Stimulated activated CD4-positive, alpha-beta T cell treated with anti-CD3 and anti-CD28 coated beads, Interleukin-12 subunit alpha, Interleukin-12 subunit beta, amount 100 ng/mL, for 4 hours (primary cell): ENCODE results near the gene ADGRA1.
"Not testable (repeated sequence)": the region's sequence is repeated elsewhere in the genome, so short reads cannot be mapped to it uniquely, and the experiment has no call there.

Experiments
- DNase-seq: peaks from one replicate; pipeline ENCODE4 v3.0.0-alpha.2; 2020

ADGRA1 gene, protein sequence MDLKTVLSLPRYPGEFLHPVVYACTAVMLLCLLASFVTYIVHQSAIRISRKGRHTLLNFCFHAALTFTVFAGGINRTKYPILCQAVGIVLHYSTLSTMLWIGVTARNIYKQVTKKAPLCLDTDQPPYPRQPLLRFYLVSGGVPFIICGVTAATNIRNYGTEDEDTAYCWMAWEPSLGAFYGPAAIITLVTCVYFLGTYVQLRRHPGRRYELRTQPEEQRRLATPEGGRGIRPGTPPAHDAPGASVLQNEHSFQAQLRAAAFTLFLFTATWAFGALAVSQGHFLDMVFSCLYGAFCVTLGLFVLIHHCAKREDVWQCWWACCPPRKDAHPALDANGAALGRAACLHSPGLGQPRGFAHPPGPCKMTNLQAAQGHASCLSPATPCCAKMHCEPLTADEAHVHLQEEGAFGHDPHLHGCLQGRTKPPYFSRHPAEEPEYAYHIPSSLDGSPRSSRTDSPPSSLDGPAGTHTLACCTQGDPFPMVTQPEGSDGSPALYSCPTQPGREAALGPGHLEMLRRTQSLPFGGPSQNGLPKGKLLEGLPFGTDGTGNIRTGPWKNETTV

DNA sequence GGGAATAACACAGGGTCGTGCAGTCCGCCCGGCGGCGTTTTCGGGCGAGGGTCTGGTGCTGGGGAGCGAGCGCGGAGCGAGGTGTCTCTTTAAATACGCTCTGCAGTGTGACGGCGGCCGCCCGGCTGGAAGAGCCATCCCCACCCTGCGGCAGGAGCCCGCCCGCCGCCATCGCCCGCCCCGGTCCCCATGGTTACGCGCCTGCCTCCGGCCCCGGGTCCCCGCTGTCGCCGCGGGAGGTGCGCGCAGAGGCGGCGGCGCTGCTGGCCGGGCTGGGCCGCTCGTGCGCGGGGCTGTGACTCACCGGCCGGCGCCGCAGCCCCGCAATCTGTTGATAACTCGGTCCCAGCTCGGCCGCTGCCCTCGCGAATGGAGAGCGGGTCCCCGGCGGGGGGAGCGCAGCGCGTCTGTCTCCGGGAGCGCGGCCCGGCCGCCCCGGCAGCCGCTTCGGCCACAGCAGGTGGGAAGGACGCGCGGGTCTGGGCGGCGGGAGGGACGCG is at the start of gene ADGRA1:
ADGRA1 (plus strand) TSS at position 246 of the 500 bp plus-strand sequence. CDS start 986 bp downstream, outside the sequence.
- DNase-seq: no peak

DNA sequence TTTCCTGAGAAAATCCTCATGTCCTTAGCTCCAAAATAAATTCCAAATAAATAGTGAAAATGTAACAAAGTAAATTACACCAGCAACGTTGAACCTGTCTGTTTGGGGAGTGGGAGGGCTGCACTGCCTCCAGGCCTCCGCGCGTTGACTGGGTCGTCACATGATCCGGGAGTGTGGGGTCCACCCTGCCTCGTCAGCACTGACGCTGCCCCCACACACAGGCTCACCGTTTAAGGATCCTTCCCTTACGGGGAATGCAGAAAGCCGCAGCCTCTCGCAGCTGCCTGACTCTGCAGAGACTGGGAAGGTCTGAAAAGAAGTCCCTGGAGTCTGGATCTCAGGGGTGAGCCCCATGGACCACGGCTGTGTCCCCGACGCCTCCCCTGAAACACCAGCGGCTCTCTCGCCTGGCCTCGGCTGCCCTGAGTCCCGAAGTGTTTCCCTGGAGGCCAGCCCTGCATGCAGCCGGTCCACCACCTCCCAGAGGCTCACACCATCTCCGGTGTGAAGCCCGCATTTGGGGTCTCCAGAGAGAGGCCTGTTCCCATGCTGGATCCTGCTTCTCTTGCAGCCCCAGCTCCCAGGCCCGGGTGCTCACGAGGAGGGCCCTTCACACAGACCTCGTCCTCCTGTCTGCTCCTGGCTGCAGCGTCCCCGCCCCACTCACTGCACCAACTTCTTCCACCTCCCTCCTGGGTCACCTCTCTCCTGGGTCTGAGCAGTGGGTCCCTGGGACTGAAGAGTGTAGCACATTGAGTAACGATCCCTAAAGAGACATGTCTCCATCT is 49.5 kb upstream of the ADGRA1 start:
- DNase-seq: no peak

DNA sequence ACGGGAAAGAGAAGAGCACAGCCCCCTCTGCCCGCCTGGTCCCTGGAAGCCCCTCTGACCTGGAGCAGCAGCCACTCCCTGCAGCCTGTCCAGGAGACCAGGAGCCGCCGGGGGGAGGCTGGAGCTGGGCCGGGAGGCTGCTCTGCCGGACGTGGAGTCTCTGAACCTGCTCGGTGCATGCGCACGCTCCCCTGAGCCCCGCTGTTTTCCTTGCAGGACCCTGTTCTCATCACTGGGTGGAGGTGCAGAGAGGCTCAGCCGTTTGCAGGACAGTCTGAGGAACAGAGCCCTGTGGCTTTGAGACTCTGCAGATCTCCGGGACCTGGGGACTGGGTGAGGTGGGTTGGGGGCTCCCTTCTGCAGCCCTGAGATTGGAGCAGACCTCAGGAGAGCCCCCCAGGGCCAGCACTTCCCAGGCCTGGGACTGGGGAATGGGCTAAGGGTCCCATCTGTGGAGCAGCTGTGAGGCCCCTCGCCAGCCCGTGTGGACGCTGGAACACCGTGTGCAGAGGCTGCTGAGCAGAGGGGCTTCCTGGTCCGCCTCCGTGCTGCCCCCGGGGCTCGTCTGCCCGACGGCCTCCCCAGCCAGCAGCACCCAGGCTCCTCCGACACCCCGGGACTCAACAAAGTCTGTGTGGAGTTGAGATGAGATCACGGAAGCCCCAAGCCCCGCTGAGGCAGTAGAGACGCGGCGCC is 48.5 kb upstream of the ADGRA1 start:
- no peak for DNase-seq

DNA sequence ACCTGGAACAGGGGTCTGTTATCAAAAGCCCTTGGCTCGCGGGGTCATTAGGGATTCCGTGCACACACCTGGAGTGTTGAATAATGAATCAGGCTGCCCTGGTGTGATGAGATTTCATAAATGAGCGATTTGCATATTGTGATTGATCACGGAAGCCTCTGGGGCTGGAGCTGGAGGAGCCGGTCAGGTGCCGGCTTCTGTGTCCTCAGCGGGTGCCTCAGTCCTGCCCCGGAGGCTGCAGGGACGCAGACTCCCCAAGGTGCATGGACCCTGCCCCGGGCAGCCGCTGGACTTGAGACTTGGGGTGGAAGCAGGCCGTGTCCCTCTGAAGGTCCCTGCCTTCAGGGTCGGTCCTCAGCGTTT is 47.9 kb upstream of the ADGRA1 start:
- no peak for DNase-seq

DNA sequence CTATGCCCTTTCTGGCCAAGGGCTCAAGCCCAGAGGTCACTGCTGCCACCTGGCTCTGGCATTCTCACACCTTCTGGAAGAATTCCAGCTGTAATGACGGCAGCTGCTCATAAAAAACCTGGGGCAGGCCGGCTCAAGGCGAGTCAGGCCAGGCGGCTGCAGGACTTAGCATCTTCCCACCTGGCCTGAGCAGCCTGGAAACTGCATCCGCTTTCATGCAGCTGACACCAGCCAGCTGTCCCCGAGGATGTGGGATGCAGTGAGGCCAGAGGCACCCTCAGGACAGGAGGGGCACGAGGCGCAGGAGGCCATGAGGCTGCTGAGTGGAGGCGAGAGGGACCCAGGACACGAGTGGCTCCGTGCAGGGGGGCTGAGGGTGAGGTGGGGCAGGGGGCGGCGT is 47.5 kb upstream of the ADGRA1 start:
- DNase-seq: no peak

DNA sequence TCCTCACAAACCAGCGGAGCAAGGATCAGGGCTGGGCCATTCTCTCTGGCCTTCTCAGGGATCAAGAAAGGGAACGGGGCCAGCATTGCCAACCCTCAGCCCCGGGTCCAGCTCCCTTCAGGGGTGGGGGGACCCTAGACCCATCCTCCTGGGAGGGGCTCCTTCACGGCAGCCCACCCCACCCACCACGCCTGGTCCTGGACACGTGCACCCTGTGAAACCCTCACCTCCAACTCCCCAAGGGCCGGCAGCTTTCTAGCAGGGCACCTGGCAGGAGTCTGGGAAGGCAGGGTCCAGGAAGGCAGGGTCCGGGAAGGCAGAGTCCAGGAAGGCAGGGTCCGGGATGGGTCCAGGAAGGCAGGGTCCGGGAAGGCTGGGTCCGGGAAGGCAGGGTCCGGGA is 46.6 kb upstream of the ADGRA1 start:
- DNase-seq: no peak

DNA sequence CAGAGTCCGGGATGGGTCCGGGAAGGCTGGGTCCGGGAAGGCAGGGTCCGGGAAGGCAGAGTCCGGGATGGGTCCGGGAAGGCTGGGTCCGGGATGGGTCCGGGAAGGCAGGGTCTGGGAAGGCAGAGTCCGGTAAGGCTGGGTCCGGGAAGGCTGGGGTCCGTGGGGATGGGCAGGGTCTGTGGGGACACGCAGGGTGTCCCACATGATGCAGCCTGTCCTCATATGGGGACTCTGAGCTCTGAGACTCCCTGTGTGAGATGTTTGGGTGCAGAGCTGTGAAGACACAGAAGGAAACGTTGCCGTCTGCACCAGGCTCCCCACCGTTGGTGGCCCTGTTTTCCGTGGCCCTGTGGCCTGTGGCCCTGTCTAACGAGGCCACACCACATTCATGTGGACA is 45.7 kb upstream of the ADGRA1 start:
- DNase-seq: no peak

DNA sequence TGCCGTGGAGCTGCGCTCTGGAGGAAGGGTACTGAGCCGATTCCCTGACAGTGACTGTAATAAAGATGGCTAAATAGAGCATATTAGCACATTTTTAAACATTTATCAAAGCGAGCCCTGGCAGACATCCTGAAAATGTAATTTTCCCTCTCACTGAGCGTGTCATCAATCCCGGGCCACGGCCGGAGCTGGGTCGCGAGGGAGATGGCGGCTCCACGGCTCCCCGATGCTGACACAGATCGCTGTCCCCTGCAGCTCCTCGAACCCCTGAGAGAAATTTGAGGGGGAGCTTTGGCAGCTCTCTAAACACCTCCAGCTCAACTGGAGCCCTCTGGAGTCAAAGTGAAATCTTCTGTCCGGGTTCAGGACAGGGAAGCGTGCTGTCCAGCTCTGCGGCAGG is 44.9 kb upstream of the ADGRA1 start:
- DNase-seq: no peak

DNA sequence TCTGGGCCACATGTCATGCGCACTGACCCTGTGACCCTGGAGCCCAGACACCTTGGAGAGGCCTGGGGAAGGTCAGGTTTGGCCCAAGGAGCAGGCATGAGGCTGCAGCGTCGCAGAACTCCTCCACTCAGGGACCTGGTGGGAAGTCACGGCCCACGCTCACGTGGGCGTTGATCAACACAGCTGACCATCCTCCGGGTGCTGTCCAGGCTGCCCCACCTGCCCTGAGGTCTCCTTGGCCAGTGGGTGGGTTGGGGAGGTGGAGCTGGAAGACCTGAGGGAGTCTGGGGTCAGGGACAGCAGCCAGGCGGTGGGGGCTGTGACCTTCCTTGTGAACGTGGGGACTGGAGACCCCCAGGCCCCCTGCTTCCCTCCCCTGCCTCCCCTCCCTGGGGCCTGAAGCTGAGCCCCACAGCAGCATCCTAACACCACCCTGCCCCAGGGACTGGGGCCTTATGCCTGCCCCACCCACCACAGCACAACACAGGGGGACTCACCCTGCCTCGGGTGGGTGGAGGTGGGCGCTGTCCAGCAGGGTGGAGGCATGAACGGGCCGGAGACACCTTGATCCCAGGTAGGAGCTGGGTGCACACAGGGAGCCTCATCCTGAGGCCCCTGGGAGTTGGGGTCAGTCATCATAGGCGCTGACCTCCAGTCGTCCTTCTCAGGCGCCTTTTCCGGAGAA is 44.0 kb upstream of the ADGRA1 start:
- DNase-seq: no peak

DNA sequence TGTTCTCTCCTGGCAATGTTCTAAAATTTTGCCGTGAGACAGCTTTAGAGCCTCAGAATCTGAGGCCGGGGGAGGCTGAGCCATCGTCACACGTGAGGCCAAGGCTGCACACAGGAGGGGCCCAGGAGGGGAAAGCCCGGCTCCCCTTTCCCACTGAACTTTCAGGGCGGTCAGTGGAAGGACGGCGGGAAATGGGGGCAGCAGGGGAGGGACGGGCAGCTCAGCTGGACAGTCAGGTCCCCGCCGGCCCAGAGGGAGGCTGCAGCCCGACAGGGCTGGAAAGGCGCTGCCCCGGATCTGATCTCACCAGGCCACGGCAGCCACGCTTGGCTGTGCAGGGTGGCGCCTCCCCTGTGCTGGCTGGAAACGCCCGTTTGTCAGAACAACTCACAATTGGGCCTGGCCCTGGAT is 43.3 kb upstream of the ADGRA1 start:
- DNase-seq: no peak

DNA sequence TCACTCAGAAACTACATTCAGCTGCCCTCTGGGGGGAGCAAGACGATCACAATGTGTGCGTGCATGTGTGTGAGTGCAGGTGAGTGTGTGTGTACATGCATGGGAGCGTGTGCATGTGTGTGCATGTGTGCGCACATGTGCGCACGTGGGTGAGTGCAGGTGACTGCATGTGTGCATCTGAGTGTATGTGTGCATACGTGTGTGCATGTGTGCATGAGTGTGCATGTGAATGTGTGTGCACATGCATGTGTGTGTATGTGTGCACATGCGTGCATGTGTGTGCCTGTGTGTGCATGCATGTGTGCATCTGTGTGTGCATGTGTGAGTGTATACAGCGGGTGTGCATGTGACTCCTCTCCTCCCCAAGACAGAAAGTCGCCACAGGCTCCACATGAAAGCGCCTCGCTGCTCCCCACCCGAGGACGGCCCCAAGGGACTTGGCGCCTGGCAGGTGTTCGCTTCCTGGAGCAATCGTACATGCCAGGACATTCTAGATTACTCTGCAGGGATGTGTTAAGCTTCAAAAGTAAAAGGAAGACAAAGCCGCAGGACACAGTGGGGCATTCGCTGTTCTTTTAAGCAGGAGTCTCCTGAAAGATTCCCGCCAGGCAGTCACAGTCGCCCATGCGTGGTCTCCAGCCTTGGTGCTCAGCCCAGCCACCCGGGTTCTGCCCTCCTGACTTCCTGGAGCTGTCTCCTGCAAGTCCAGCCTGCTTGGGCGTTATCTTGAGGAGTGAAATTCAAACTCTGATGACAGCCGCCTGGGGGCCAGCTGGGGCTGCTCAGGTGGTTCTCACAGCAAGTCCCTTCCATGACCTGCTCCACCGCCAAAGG is 42.0 kb upstream of the ADGRA1 start:
- no peak for DNase-seq

DNA sequence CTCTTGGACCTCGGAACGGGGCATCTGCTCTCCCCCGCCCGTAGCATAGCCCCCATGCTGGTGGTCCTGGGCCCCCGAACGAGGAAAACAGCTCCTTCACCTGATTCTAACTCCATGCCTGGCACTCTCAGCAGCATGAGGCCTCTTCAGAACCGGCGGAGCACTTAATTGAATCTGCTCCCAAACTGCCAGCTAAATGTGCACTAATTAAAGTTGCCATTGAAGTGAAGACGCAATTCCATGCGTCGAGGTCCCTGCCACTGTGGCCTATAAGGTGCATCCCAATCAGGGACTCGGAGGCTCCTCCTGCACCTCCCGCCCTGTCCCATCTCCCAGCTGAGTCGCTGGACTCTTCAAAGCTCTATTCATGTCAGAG is 41.3 kb upstream of the ADGRA1 start:
- no peak for DNase-seq

DNA sequence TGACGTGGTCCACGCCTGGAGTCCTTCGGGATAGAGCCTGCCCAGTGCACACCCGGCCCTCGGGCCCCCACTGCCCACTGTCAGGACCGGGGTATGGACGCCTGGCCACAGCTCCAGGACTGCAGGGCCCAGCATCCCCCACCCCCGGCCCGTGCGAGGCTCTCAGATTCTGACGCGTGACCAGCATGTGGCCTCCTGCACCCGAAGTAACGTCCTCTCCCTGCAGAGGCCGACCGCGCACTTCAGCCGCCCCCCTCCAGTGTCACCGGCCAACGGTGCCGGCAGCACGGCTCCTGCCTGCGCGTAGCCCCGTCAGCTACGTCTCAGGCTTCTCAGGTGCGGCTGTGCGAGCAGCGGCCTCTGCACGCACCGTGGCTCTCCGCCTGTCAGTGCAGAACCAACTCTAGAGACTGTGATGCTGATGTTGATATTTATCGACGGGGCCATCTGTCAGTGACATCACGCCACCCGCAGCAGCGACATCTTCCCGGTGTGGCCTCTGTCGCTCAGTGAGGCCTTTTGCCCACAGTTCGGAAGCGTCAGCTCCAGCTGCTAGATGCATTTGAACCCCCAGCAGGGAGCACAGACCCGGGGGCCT is 40.1 kb upstream of the ADGRA1 start:
- DNase-seq: no peak

DNA sequence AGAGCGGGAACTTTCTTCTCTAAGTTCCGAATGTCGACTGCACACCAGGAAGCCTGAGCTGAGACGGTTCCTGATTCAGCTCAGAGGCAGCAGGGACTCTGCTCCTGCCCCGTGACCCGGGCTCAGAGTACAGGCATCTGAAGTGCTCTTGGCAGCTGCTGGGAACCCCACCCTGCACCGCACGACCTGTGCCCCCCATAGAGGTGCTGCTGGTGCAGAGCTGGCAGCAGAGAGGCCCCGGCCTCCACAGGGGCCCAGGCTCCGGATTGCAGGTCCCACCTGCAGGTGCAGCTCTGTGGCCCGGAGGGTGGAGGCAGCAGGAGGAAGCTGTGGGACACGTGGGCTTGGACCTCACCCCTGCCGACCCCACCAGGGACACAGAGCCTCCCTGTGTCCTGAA is 39.5 kb upstream of the ADGRA1 start:
- no peak for DNase-seq

DNA sequence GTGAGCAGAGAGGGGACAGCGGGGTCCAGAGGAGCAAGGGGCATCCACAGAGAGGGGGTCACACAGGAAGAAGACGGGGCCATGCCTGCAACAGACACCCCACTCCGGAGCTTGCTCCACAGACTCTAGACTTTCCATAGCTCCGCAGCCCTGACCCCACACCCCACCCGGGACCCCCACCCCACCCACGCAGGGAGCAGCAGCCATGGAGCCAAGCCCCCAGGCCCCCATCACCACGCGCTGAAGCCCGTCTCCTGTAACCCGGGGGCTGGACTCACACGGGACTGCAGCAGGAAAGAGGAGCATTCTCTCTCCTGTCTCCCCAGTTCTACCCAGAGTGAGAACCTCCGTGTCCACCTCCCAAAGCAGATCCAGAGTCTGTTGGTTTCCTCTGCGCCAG is 38.8 kb upstream of the ADGRA1 start:
- no peak for DNase-seq

DNA sequence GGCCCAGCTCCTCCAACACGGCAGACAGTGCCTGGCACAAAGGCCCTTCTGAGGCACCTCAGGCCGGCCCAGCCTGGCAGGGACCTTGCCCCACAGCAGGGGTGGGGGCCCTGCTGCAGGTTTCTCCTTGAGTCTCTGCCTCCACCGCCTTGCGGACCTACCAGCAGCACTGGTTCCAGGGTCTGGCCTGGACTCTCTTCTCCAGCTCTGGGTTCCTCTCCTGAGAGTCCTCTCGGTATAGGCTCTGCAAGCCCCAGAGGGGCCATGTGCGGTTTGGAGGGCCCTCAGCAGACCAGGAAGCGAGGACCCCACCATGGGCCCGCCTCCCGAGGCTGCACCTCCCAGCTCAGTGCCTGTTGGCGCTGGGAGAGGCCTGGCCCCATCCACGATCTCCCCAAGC is 38.1 kb upstream of the ADGRA1 start:
- no peak for DNase-seq

DNA sequence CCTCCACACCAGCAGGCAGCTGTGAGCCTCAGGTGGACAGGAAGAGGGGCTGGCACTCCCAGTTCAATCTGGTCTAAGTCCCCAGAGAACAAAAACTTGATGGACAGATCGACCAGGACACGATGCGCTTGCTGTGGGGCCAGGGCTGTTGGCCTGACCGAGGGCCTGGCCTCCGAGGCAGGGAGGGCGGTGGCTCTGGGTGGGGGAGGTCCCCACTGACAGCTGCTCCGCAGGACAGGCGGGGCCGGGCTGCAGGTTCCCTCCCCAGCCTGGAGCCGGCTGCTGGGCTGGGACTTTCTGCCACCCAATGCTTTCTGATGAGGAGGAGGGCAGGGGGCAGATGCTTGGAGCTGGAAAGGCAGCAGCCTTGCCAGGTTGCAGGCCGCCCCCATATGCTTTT is 37.4 kb upstream of the ADGRA1 start:
- DNase-seq: no peak

DNA sequence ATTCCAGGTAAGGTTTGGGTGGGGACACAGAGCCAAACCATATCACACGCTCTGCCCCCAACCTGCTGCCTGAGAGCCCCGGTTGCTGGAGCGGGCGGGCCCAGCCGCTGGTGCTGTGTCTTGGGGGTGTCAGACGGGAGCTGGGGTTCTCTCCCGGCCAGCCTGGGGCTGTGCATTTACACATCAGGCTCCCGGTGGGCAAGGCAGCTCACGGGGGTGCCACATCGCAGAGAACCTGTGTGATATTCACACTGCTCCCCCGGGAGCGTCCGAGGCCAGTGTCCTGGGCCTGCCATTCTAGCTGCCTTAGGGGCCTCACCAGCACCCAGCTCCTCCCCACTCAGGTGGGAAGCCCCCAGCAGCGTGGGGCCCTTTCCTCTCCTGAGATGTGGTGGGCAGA is 35.6 kb upstream of the ADGRA1 start:
- no peak for DNase-seq

DNA sequence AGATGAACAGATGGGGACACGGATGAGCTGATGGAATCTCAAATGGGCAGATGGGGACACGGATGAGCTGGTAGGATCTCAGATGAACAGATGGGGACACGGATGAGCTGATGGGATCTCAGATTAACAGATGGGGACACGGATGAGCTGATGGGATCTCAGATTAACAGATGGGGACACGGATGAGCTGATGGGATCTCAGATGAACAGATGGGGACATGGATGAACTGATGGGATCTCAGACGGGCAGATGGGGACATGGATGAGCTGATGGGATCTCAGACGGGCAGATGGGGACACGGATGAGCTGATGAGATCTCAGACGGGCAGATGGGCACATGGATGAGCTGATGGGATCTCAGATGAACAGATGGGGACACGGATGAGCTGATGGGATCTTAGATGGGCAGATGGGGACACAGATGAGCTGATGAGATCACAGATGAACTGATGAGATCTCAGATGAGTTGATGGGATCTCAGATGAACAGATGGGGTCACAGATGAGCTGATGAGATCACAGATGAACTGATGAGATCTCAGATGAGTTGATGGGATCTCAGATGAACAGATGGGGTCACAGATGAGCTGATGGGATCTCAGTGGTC is 34.1 kb upstream of the ADGRA1 start:
- DNase-seq: not testable (repeated sequence)

DNA sequence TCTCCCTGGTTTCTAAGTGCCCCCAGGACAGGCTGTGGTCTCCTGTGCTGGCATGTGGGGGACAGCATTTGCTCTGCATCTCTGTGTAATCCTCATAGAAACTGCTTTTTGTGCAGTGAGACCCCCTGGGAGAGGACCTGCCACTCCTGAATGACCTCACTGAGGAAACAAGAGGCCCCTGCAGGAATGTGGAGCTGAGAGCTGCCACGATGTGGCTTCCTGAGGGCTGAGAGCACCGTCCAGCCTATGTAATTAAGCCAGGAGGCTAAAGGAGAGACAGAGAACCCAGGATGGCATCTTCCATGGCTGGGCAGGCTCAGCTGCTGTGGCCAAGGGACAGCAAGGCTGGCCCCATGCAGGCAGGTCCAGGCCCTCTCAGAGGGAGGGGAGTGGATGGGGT is 32.3 kb upstream of the ADGRA1 start:
- DNase-seq: no peak

DNA sequence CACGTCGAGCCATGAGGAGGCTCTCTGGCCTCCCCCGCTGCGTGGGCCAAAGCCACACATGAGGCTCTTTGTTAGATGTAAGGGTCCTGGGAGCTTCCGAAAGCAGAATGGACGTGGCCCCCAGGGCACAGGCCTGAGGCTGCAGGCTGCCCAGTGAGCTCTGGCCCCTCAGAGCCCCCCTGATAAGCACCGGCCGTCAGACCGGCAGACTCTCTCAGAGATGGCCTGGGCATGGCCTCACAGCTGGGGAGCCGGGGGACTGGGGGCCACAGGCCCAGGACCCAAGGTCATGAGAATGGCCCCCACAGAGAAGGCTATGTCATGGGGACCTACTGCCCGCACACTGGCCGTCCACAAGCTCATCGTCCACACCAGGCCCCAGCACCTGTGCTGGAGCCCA is 31.7 kb upstream of the ADGRA1 start:
- no peak for DNase-seq
